Activated naive CD4-positive, alpha-beta T cell (primary cell): ENCODE data around the gene FOXL1.

Experiments used
- DNase-seq, 4 experiments: peaks; one replicate each; lab custom pipeline; 2025; lab: John Stamatoyannopoulos, UW

Gene FOXL1

GRCh38 chr16:86608301-86608747, 30.0 kb downstream of the FOXL1 start:
- no peak for DNase-seq

- DNase-seq = no peak
Measured at GRCh38 chr16:86609115-86609514, 30.8 kb downstream of the FOXL1 start.

GRCh38 chr16:86609661-86610060, 31.3 kb downstream of the FOXL1 start:
- DNase-seq = no peak

- DNase-seq = no peak
Measured at GRCh38 chr16:86610779-86611524, 32.6 kb downstream of the FOXL1 start.

- no peak for DNase-seq
Measured at GRCh38 chr16:86611525-86611855, 33.1 kb downstream of the FOXL1 start.

GRCh38 chr16:86611941-86612340, 33.6 kb downstream of the FOXL1 start:
- DNase-seq = no peak

- DNase-seq = no peak
Measured at GRCh38 chr16:86614699-86615098, 36.4 kb downstream of the FOXL1 start.

- DNase-seq = no peak
Measured at GRCh38 chr16:86616906-86617305, 38.6 kb downstream of the FOXL1 start.

- DNase-seq = no peak
Measured at GRCh38 chr16:86618431-86619238, 40.3 kb downstream of the FOXL1 start.

GRCh38 chr16:86619239-86619794, 41.0 kb downstream of the FOXL1 start:
- DNase-seq = no peak

GRCh38 chr16:86620184-86620583, 41.8 kb downstream of the FOXL1 start:
- DNase-seq = no peak

GRCh38 chr16:86621966-86622365, 43.6 kb downstream of the FOXL1 start:
- DNase-seq = no peak

- no peak for DNase-seq
Measured at GRCh38 chr16:86622700-86623615, 44.6 kb downstream of the FOXL1 start.

- no peak for DNase-seq
Measured at GRCh38 chr16:86625029-86625428, 46.7 kb downstream of the FOXL1 start.

- no peak for DNase-seq
Measured at GRCh38 chr16:86625821-86626220, 47.5 kb downstream of the FOXL1 start.

GRCh38 chr16:86626284-86626683, 47.9 kb downstream of the FOXL1 start:
- DNase-seq = no peak

- DNase-seq = no peak
Measured at GRCh38 chr16:86626966-86627365, 48.6 kb downstream of the FOXL1 start.

- no peak for DNase-seq
Measured at GRCh38 chr16:86628614-86629013, 50.3 kb downstream of the FOXL1 start.

- DNase-seq = no peak
Measured at GRCh38 chr16:86630471-86630870, 52.1 kb downstream of the FOXL1 start.

- DNase-seq = no peak
Measured at GRCh38 chr16:86631444-86631843, 53.1 kb downstream of the FOXL1 start.
